CD14-positive monocyte (primary cell): Measurements from ENCODE around the gene P2RY14. TPM values are rescaled to one million over a fixed set of nuclear protein-coding genes. Genes with fewer than 3 reads are reported as not detected.
A peak's percentile ranks its signal among the peaks of the same experiment; 100 is the strongest.
"Not testable (repeated sequence)": the region's sequence is repeated elsewhere in the genome, so short reads cannot be mapped to it uniquely, and the experiment has no call there.

Experiments
- DNase-seq, 3 donors: peaks; one replicate each; pipeline ENCODE4 v3.0.0-alpha.2; 2011 to 2022
- H2AFZ ChIP-seq: 2 replicates; pipeline ENCODE4 v1.6.0; 2012; ENCODE audit warnings: mild to moderate bottlenecking, low read depth, low read length, inconsistent platforms; ENCODE audit not compliant: insufficient read depth, poor library complexity, severe bottlenecking
- H3K27ac ChIP-seq, 2 donors: 1 replicate in 1 of 2; 2 replicates in 1 of 2; pipeline ENCODE4 v1.5.1; 2012 to 2013; ENCODE audit warnings: low read length in 2 of 2, control low read depth in 1 of 2, inconsistent platforms in 1 of 2, low read depth in 1 of 2, mild to moderate bottlenecking in 1 of 2
- H3K27me3 ChIP-seq, 2 donors: one replicate each; pipeline versions ENCODE4 v1.6.0 to v1.6.1; 2011 to 2013; ENCODE audit warnings: low read length in 2 of 2; ENCODE audit not compliant: control insufficient read depth in 2 of 2, insufficient read depth in 2 of 2
- H3K36me3 ChIP-seq, 2 donors: replicated peaks in 1 of 2; 1 replicate in 1 of 2; 2 replicates in 1 of 2; pipeline versions ENCODE4 v1.5.1 to v1.6.1; 2012 to 2013; ENCODE audit warnings: low read length in 2 of 2, control low read depth in 1 of 2, inconsistent platforms in 1 of 2, mild to moderate bottlenecking in 1 of 2; ENCODE audit not compliant: insufficient read depth in 2 of 2, control insufficient read depth in 1 of 2
- H3K4me1 ChIP-seq, 2 donors: 1 replicate in 1 of 2; 2 replicates in 1 of 2; pipeline versions ENCODE4 v1.5.1 to v1.6.1; 2012 to 2013; ENCODE audit warnings: low read length in 2 of 2, control low read depth in 1 of 2, inconsistent platforms in 1 of 2, mild to moderate bottlenecking in 1 of 2, moderate library complexity in 1 of 2; ENCODE audit not compliant: insufficient read depth in 2 of 2, control insufficient read depth in 1 of 2
- H3K4me2 ChIP-seq: replicated peaks from 2 replicates; pipeline ENCODE3; 2012; ENCODE audit warnings: low read length, moderate library complexity, mild to moderate bottlenecking; ENCODE audit not compliant: poor library complexity, severe bottlenecking; ENCODE audit errors: extremely low read depth
- H3K4me3 ChIP-seq, 3 experiments: fragments of 200-600 bp in 1 of 3; sonication (generic) in 1 of 3; replicated peaks in 1 of 3; 1 replicate in 2 of 3; 2 replicates in 1 of 3; pipeline ENCODE4 v1.5.1; 2011 to 2013; ENCODE audit warnings: low read length in 3 of 3, mild to moderate bottlenecking in 3 of 3, control low read depth in 2 of 3, low read depth in 2 of 3, inconsistent platforms in 1 of 3, moderate library complexity in 1 of 3
- H3K79me2 ChIP-seq: 2 replicates; pipeline ENCODE4 v1.6.0; 2012; ENCODE audit warnings: mild to moderate bottlenecking, control low read depth, inconsistent platforms, low read length, moderate library complexity; ENCODE audit not compliant: insufficient read depth
- H3K9ac ChIP-seq: 2 replicates; pipeline ENCODE4 v1.6.0; 2017; ENCODE audit warnings: low read length, mild to moderate bottlenecking; ENCODE audit not compliant: insufficient read depth, poor library complexity, severe bottlenecking
- H3K9me3 ChIP-seq, 2 donors: replicated peaks in 1 of 2; 1 replicate in 1 of 2; 2 replicates in 1 of 2; pipeline versions ENCODE4 v1.5.1 to v1.6.1; 2012 to 2013; ENCODE audit warnings: low read length in 2 of 2, control low read depth in 1 of 2; ENCODE audit not compliant: control insufficient read depth in 1 of 2, insufficient read depth in 1 of 2
- H4K20me1 ChIP-seq: 2 replicates; pipeline ENCODE4 v1.6.0; 2012; ENCODE audit warnings: mild to moderate bottlenecking, low read length, control low read depth, moderate library complexity; ENCODE audit not compliant: insufficient read depth
- H3K27ac Mint-ChIP-seq, 7 donors: one replicate each; pipeline ENCODE4 v1.8.0; 2020; ENCODE audit warnings: mild to moderate bottlenecking in 7 of 7, mixed read lengths in 7 of 7, moderate library complexity in 6 of 7, inconsistent platforms in 2 of 7
- H3K27me3 Mint-ChIP-seq, 3 donors: one replicate each; pipeline ENCODE4 v1.8.0; 2021 to 2022; ENCODE audit warnings: low read depth in 3 of 3, mild to moderate bottlenecking in 3 of 3, mixed read lengths in 3 of 3, moderate library complexity in 3 of 3, inconsistent platforms in 1 of 3
- H3K36me3 Mint-ChIP-seq, 2 donors: one replicate each; pipeline ENCODE4 v1.8.0; 2020; ENCODE audit warnings: mixed read lengths in 2 of 2, inconsistent platforms in 1 of 2, mild to moderate bottlenecking in 1 of 2
- H3K4me1 Mint-ChIP-seq: one replicate; pipeline ENCODE4 v1.8.0; 2020; ENCODE audit warnings: mild to moderate bottlenecking, mixed read lengths
- H3K4me3 Mint-ChIP-seq, 2 donors: one replicate each; pipeline ENCODE4 v1.8.0; 2020; ENCODE audit warnings: mild to moderate bottlenecking in 2 of 2, mixed read lengths in 2 of 2, moderate library complexity in 1 of 2
- H3K9me3 Mint-ChIP-seq, 7 donors: one replicate each; pipeline ENCODE4 v1.8.0; 2020 to 2022; ENCODE audit warnings: mixed read lengths in 7 of 7, mild to moderate bottlenecking in 6 of 7, moderate library complexity in 6 of 7, inconsistent platforms in 2 of 7
- WGBS: methylation state at CpG from one replicate; pipeline ENCODE4 v1.1.5; 2013; ENCODE audit warnings: missing lambda C conversion rate; ENCODE audit not compliant: insufficient coverage; 5-methylcytosine and 5-hydroxymethylcytosine counted together
- intact Hi-C, 2 donors: fragments of 100-400 bp; cut with micrococcal nuclease; formaldehyde crosslinking; loops; one replicate each; pipeline versions ENCODE4 v1.15.0 to v1.15.1; 2023
- polyA plus RNA-seq, 3 donors: library from polyadenylated mRNA; depleted of rRNA in 1 of 3; unstranded in 2 of 3; stranded (reverse) in 1 of 3; fragments of 300-500 nt in 2 of 3; fragments of >200 nt in 1 of 3; fragmentation: Illumina TruSeq in 2 of 3; gene quantifications; 1 replicate in 2 of 3; 2 replicates in 1 of 3; pipeline ENCODE4 v1.2.3, GENCODE V29; 2012 to 2021
- TF ChIP-seq, protein P1 (sequence below): fragments of 200-600 bp; IDR thresholded peaks from one replicate; pipeline ENCODE4 v1.8.0; 2022; ENCODE audit warnings: antibody characterized with exemption, mild to moderate bottlenecking

P2RY14 gene
- polyA plus RNA-seq, 3 donors = 0.20 to 0.67 (median 0.50) TPM

DNA sequence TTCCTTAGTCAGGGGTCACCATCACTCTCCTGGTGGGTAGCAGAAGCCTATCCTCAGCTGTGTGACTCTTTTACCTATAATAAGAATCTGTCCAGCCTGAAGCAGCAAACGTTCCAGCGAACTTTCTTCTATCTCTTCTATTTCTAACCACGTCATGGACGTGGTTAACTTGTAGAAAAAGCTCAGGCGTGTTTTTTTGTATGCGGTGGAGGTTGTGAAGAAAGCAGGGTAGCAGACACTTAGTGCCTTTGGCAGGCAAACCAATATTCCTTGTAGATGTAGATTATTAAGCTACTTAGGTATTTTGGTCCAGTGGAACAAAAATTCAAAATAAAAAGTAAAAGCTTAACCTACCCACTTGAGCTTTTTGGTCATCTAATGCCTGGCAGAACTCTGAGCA, 43.5 kb downstream of the P2RY14 start:
- H3K4me1 ChIP-seq = peaks cover 12 to 18% of the 10 kb centered on the region in 2 donors
- Mint-ChIP-seq H3K27me3 (no peaks in the 10 kb centered on the region), H3K27ac (peak overlapping the region in 1 of 7 donors; percentile 37), H3K4me3 (no peak overlapping the region), H3K9me3 (no peaks in the 10 kb centered on the region), H3K36me3 (no peaks in the 10 kb centered on the region), H3K4me1 (peaks cover 16% of the 10 kb centered on the region)
- H3K27me3 ChIP-seq = no peaks in the 10 kb centered on the region
- no peaks in the 10 kb centered on the region for H3K79me2 ChIP-seq
- H3K4me2 ChIP-seq = no peak overlapping the region
- intact Hi-C loops = no loop called here
- DNase-seq = no peak
- no peak overlapping the region for H3K4me3 ChIP-seq
- no peak overlapping the region for H2AFZ ChIP-seq
- TF ChIP-seq, protein P1, sequence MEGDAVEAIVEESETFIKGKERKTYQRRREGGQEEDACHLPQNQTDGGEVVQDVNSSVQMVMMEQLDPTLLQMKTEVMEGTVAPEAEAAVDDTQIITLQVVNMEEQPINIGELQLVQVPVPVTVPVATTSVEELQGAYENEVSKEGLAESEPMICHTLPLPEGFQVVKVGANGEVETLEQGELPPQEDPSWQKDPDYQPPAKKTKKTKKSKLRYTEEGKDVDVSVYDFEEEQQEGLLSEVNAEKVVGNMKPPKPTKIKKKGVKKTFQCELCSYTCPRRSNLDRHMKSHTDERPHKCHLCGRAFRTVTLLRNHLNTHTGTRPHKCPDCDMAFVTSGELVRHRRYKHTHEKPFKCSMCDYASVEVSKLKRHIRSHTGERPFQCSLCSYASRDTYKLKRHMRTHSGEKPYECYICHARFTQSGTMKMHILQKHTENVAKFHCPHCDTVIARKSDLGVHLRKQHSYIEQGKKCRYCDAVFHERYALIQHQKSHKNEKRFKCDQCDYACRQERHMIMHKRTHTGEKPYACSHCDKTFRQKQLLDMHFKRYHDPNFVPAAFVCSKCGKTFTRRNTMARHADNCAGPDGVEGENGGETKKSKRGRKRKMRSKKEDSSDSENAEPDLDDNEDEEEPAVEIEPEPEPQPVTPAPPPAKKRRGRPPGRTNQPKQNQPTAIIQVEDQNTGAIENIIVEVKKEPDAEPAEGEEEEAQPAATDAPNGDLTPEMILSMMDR = no peak
- no peak overlapping the region for H3K27ac ChIP-seq
- H3K9ac ChIP-seq = no peak overlapping the region
- no peaks in the 10 kb centered on the region for H4K20me1 ChIP-seq
- no CpG with 5 or more reads among the region's 6 CpGs for WGBS
- no peaks in the 10 kb centered on the region for H3K36me3 ChIP-seq
- no peaks in the 10 kb centered on the region for H3K9me3 ChIP-seq

DNA sequence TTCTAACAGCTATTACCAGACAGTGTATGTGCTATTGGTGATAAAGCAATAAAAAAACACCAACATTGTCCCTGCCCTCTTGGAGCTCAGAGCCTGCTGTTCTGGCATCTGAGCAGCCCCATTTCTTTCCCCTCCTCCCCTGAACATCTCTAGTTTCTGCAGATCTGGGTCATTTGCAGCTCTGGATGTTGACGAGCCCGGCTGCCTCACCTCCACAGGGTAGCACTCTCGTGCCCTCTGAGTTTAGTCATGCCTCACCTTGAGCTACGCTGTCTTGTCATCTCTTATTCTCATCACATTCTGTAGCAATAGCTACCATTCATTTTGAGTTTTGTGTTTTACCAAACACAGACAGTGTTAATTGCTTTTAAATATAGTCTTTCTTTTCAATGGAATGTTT, 45.4 kb downstream of the P2RY14 start:
- Histone ChIP-seq H3K4me3 (no peak overlapping the region), H3K27ac (no peak overlapping the region), H2AFZ (no peak overlapping the region), H3K4me2 (no peak overlapping the region), H4K20me1 (no peaks in the 10 kb centered on the region), H3K9me3 (no peaks in the 10 kb centered on the region), H3K79me2 (no peaks in the 10 kb centered on the region), H3K36me3 (no peaks in the 10 kb centered on the region), H3K4me1 (peaks cover 12 to 20% of the 10 kb centered on the region in 2 donors), H3K27me3 (no peaks in the 10 kb centered on the region), H3K9ac (no peak overlapping the region)
- no peaks in the 10 kb centered on the region for H3K9me3 Mint-ChIP-seq
- TF ChIP-seq, protein P1 = no peak
- H3K36me3 Mint-ChIP-seq = no peaks in the 10 kb centered on the region
- H3K27ac Mint-ChIP-seq = no peak overlapping the region
- H3K4me3 Mint-ChIP-seq = no peak overlapping the region
- intact Hi-C loops = no loop called here
- WGBS = 100% methylated on average over 3 of the region's 4 CpGs
- H3K4me1 Mint-ChIP-seq = peaks cover 20% of the 10 kb centered on the region
- no peak for DNase-seq
- no peaks in the 10 kb centered on the region for H3K27me3 Mint-ChIP-seq

DNA sequence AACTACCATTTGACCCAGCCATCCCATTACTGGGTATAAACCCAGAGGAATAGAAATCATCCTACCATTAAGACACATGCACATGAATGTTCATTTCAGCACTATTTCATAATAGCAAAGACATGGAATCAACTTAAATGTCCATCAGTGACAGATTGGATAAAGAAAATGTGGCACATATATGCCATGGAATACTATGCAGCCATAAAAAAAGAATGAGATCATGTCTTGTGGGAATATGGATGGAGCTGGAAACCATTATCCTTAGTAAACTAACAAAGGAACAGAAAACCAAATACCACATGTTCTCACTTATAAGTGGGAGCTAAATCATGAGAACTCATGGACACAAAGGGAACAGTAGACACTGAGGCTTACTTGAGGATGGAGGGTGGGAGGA, 45.9 kb downstream of the P2RY14 start:
- H3K36me3 Mint-ChIP-seq, H3K27ac Mint-ChIP-seq, H3K9ac ChIP-seq, H3K9me3 Mint-ChIP-seq, DNase-seq, H4K20me1 ChIP-seq, H3K36me3 ChIP-seq, H3K4me2 ChIP-seq, H2AFZ ChIP-seq, H3K27me3 ChIP-seq, intact Hi-C loops, H3K27ac ChIP-seq, H3K27me3 Mint-ChIP-seq, H3K4me3 Mint-ChIP-seq, H3K4me3 ChIP-seq, H3K79me2 ChIP-seq, H3K9me3 ChIP-seq: not testable (repeated sequence)
- H3K4me1 ChIP-seq = peaks cover 16 to 26% of the 10 kb centered on the region in 2 donors
- peaks cover 26% of the 10 kb centered on the region for H3K4me1 Mint-ChIP-seq
